HepG2 (cell line): ENCODE data around the gene IKZF3. TPM values are rescaled to one million over a fixed set of nuclear protein-coding genes. Genes with fewer than 3 reads are reported as not detected.

Source experiments
- CEBPG ChIP-seq: IDR thresholded peaks from 2 replicates; pipeline ENCODE4 v1.6.1; 2016
- DMAP1 ChIP-seq: IDR thresholded peaks from 2 replicates; pipeline ENCODE4 v1.6.1; 2016
- JDP2 ChIP-seq: sonication (generic); formaldehyde crosslinking; IDR thresholded peaks from 2 replicates; pipeline ENCODE4 v1.8.1; 2022; ENCODE audit warnings: missing genetic modification reagents, borderline replicate concordance
- KAT8 ChIP-seq: IDR thresholded peaks from 2 replicates; pipeline ENCODE4 v1.6.1; 2016; ENCODE audit warnings: missing genetic modification reagents, missing compliant biosample characterization
- KDM5A ChIP-seq: fragments of 200-600 bp; sonication (generic); IDR thresholded peaks from 2 replicates; pipeline ENCODE4 v1.7.0; 2018; ENCODE audit warnings: antibody characterized with exemption, mild to moderate bottlenecking, low read length, borderline replicate concordance
- MED1 ChIP-seq: sonication (generic); formaldehyde crosslinking; IDR thresholded peaks from 2 replicates; pipeline ENCODE4 v1.4.0; 2020; ENCODE audit warnings: missing genetic modification reagents
- MXD4 ChIP-seq: IDR thresholded peaks from 2 replicates; pipeline ENCODE4 v1.6.1; 2016; ENCODE audit warnings: mild to moderate bottlenecking, missing biosample characterization, missing genetic modification reagents
- NFIB ChIP-seq: sonication (generic); formaldehyde crosslinking; IDR thresholded peaks from 2 replicates; pipeline ENCODE4 v1.9.0; 2021; ENCODE audit warnings: missing genetic modification reagents, mild to moderate bottlenecking, borderline replicate concordance
- PAX8 ChIP-seq: sonication (generic); formaldehyde crosslinking; IDR thresholded peaks from 2 replicates; pipeline ENCODE4 v1.8.0; 2022; ENCODE audit warnings: mild to moderate bottlenecking, missing genetic modification reagents, borderline replicate concordance
- POLR2AphosphoS2 ChIP-seq: IDR thresholded peaks from 2 replicates; pipeline ENCODE4 v1.6.1; 2011; ENCODE audit warnings: low read depth, low read length, improper control_type of control experiment
- WIZ ChIP-seq: sonication (generic); formaldehyde crosslinking; IDR thresholded peaks from 2 replicates; pipeline ENCODE4 v1.5.1; 2020; ENCODE audit warnings: mild to moderate bottlenecking, missing genetic modification reagents
- ZBTB38 ChIP-seq: sonication (generic); formaldehyde crosslinking; IDR thresholded peaks from 2 replicates; pipeline ENCODE4 v1.5.1; 2020; ENCODE audit warnings: mild to moderate bottlenecking, missing genetic modification reagents
- ZBTB39 ChIP-seq: sonication (generic); formaldehyde crosslinking; IDR thresholded peaks from 2 replicates; pipeline ENCODE4 v1.5.0; 2020; ENCODE audit warnings: missing genetic modification reagents
- ZFP36 ChIP-seq: fragments of 150-350 bp; IDR thresholded peaks from 2 replicates; pipeline ENCODE4 v1.6.1; 2018; ENCODE audit warnings: borderline replicate concordance, low read length, low read depth; ENCODE audit not compliant: partially characterized antibody
- ZNF33A ChIP-seq: sonication (generic); formaldehyde crosslinking; IDR thresholded peaks from 2 replicates; pipeline ENCODE4 v1.5.1; 2020; ENCODE audit warnings: missing genetic modification reagents, mild to moderate bottlenecking, moderate library complexity, borderline replicate concordance
- ZNF546 ChIP-seq: sonication (generic); formaldehyde crosslinking; conservative IDR thresholded peaks from 2 replicates; pipeline ENCODE4 v1.8.1; 2023; ENCODE audit warnings: mild to moderate bottlenecking, missing genetic modification reagents
- ZNF607 ChIP-seq: sonication (generic); formaldehyde crosslinking; IDR thresholded peaks from 2 replicates; pipeline ENCODE4 v1.5.1; 2020; ENCODE audit warnings: missing genetic modification reagents, mild to moderate bottlenecking, borderline replicate concordance
- ZNF691 ChIP-seq: sonication (generic); formaldehyde crosslinking; IDR thresholded peaks from 2 replicates; pipeline ENCODE4 v1.4.0; 2020; ENCODE audit warnings: missing genetic modification reagents, low read depth, mild to moderate bottlenecking, borderline replicate concordance
- ZNF709 ChIP-seq: sonication (generic); formaldehyde crosslinking; IDR thresholded peaks from 2 replicates; pipeline ENCODE4 v1.5.0; 2020; ENCODE audit warnings: mild to moderate bottlenecking, missing genetic modification reagents
- ZNF780A ChIP-seq: sonication (generic); formaldehyde crosslinking; IDR thresholded peaks from 2 replicates; pipeline ENCODE4 v1.8.0; 2022; ENCODE audit warnings: mild to moderate bottlenecking, missing genetic modification reagents, moderate library complexity
- ZNF891 ChIP-seq: sonication (generic); formaldehyde crosslinking; IDR thresholded peaks from 2 replicates; pipeline ENCODE4 v1.5.0; 2020; ENCODE audit warnings: mild to moderate bottlenecking, missing genetic modification reagents
- polyA plus RNA-seq, 8 experiments: library from polyadenylated mRNA; depleted of rRNA in 3 of 8; stranded (reverse) in 7 of 8; unstranded in 1 of 8; fragments of >200 nt; fragmentation: Illumina TruSeq in 4 of 8; extraction: Trizol in 4 of 8; gene quantifications; 2 replicates each; pipeline versions ENCODE4 v1.2.1 to v1.2.3, GENCODE V29; 2011 to 2016; ENCODE audit warnings: low read depth in 4 of 8, missing spikeins in 1 of 8, mixed read lengths in 1 of 8; ENCODE audit not compliant: insufficient read depth in 1 of 8
- total RNA-seq, 5 experiments: library from RNA; depleted of rRNA; stranded (reverse); fragments of >200 nt; fragmentation: Illumina TruSeq; extraction: Trizol; gene quantifications; 2 replicates each; pipeline ENCODE4 v1.2.3, GENCODE V29; 2016; ENCODE audit warnings: low read depth in 1 of 5
- TF ChIP-seq, protein P1 (sequence below): sonication (generic); formaldehyde crosslinking; IDR thresholded peaks from 2 replicates; pipeline ENCODE4 v1.8.0; 2022; ENCODE audit warnings: missing genetic modification reagents, mild to moderate bottlenecking, moderate library complexity, borderline replicate concordance
- TF ChIP-seq, protein P2 (sequence below): IDR thresholded peaks from 2 replicates; pipeline ENCODE4 v1.6.1; 2016; ENCODE audit warnings: missing biosample characterization, missing genetic modification reagents, low read depth

IKZF3 gene
- total and polyA plus RNA-seq, 2 of the 13 experiments (the other 11 are each of a cell fraction or from before 2014, with no cell fraction given), result not detected

GRCh38 chr17:39754161-39754957 is 109.8 kb downstream of the IKZF3 start (continued):
- TF ChIP-seq ZFP36 (no peak), JDP2 (CRISPR knock-in tag) (no peak; the same call in 1 of the 2 replicates), MXD4 (peak; percentile 96; the same call in 1 of the 2 replicates), ZNF607 (peak; percentile 76), ZNF691 (no peak; the same call in none of the 2 replicates), KAT8 (CRISPR knock-in tag) (peak; percentile 91), KDM5A (peak; percentile 89), PAX8 (peak; percentile 36; the same call in 1 of the 2 replicates), MED1 (peak; percentile 87), ZNF891 (peak; percentile 81; the same call in 1 of the 2 replicates), ZNF33A (CRISPR knock-in tag) (no peak), NFIB (CRISPR knock-in tag) (no peak), ZBTB38 (CRISPR knock-in tag) (peak; percentile 85; the same call in 1 of the 2 replicates), ZNF709 (CRISPR knock-in tag) (peak; percentile 96), ZBTB39 (CRISPR knock-in tag) (peak; percentile 85; the same call in 1 of the 2 replicates), WIZ (CRISPR knock-in tag) (peak; percentile 63; the same call in 1 of the 2 replicates), POLR2AphosphoS2 (no peak), DMAP1 (peak; percentile 70), ZNF546 (CRISPR knock-in tag) (peak; percentile 96), ZNF780A (CRISPR knock-in tag) (peak; percentile 78; the same call in 1 of the 2 replicates), CEBPG (CRISPR knock-in tag) (peak; percentile 20; the same call in 1 of the 2 replicates)
- TF ChIP-seq, protein P1, sequence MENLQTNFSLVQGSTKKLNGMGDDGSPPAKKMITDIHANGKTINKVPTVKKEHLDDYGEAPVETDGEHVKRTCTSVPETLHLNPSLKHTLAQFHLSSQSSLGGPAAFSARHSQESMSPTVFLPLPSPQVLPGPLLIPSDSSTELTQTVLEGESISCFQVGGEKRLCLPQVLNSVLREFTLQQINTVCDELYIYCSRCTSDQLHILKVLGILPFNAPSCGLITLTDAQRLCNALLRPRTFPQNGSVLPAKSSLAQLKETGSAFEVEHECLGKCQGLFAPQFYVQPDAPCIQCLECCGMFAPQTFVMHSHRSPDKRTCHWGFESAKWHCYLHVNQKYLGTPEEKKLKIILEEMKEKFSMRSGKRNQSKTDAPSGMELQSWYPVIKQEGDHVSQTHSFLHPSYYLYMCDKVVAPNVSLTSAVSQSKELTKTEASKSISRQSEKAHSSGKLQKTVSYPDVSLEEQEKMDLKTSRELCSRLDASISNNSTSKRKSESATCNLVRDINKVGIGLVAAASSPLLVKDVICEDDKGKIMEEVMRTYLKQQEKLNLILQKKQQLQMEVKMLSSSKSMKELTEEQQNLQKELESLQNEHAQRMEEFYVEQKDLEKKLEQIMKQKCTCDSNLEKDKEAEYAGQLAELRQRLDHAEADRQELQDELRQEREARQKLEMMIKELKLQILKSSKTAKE (CRISPR knock-in tag), result peak; percentile 73; the same call in 1 of the 2 replicates
- TF ChIP-seq, protein P2, sequence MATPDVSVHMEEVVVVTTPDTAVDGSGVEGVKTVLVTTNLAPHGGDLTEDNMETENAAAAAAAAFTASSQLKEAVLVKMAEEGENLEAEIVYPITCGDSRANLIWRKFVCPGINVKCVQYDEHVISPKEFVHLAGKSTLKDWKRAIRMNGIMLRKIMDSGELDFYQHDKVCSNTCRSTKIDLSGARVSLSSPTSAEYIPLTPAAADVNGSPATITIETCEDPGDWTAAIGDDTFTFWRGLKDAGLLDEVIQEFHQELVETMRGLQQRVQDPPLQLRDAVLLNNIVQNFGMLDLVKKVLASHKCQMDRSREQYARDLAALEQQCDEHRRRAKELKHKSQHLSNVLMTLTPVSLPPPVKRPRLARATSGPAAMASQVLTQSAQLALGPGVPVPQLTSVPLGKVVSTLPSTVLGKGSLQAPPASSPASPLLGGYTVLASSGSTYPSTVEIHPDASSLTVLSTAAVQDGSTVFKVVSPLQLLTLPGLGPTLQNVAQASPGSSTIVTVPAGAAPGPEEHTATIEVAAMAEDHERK, result no peak
